ENCODE measurements around the gene CHD5.
A peak's percentile ranks its signal among the peaks of the same experiment; 100 is the strongest.
"Not testable (repeated sequence)": the region's sequence is repeated elsewhere in the genome, so short reads cannot be mapped to it uniquely, and the experiment has no call there.

Gene CHD5

DNA sequence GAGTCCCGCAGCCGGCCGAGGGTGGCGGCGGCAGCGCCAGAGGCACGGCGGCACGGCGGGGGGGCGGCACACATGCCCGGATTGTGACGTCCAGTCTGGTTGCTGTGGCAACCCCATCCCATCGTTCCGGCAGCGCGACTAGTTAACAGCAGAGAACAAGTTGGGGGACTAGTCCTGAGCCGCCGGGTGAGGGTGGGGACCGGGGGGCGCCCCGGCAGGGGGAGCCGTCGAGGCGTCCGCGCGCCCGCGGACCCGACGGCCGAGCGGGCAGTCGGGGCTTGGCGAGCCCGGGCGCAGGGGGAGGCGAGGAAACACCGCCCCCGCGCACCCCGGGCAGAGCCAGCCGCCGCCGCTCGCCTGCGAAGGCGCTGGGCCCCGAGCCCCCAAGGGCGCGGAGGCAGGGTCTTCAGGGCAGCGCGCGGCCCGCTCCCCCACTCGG, at the start of gene CHD5:
CHD5 (minus strand) TSS at position 54 of the 439 bp plus-strand sequence. CDS start 298 bp downstream, outside the sequence.
- DNase-seq: no peak

GRCh38 chr1:6225651-6226050, 45.5 kb upstream of the CHD5 start:
- DNase-seq: no peak

GRCh38 chr1:6224718-6225117, 44.6 kb upstream of the CHD5 start:
- no peak for DNase-seq

DNA sequence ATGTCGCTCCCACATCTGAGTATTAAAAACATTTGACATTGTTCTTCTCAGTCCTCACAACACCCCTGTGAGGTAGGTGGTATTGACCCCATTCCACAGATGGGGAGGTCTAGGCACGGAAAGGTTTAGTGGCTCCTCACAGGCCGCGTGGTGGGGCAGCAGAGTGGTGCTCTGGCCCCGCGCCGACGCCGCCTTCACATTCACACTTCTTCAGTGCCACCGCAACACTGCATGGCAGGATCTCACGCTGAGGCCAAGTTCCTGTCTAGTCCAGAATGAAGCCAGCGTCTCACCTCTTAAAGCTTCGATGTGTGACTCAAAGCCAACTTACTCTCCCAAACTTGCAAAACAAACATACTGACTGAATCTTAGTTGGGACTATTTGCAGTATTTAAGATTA, 43.5 kb upstream of the CHD5 start:
- no peak for DNase-seq

- DNase-seq: no peak
These were observed 42.5 kb upstream of the CHD5 start for GRCh38 chr1:6222636-6223035.

- DNase-seq: no peak
These were observed 41.2 kb upstream of the CHD5 start for GRCh38 chr1:6221210-6221784.

- DNase-seq: no peak
These were observed 40.1 kb upstream of the CHD5 start for GRCh38 chr1:6220236-6220635.

DNA sequence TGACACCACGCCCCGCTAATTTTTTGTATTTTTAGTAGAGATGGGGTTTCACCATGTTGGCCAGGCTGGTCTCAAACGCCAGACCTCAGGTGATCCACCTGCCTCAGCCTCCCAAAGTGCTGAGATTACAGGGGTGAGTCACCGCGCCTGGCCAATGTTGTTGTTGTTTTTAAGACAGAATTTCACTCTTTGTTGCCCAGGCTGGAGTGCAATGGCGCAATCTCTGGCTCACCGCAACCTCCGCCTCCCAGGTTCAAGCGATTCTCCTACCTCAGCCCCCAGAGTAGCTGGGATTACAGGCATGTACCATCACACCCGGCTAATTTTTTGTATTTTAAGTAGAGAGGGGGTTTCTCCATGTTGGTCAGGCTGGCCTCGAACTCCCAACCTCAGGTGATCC, 39.5 kb upstream of the CHD5 start:
- not testable (repeated sequence) for DNase-seq

DNA sequence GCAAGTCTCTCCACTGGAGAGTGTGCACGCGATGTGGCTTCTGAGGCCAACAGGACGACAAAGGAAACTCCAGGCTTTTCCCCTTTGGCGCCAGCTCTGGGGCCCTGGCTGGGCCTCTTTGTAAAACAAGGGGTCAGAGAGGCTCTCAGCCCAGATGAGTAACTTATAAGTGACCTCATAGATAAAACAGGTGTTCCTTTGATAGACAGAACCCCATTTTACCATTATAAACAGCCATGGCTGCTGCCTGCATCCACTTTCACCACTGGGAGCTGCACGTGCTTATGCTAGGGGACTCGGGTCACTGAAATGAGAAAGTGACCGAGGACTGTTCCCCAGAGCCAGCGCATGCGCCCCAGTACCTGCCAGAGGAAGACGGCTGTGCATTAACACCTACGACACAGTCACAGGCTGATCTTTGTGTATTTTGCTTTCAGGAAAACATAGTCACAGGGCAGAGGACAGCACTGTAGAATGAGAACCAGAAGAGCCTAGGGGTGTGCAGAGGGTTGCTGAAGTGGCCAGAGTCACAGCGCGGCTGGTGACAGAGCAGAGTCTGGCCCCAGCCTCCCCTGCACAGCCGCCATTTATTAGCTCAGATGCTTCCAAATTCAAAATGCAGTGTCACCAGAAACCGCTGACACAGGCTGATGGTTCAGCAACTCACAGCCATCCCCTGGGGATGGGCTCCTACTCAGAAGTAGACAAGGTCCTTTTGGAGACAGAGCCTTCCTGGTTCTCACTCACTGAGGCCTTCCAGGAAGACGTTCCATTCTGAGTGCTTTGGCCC, 38.4 kb upstream of the CHD5 start:
- DNase-seq: no peak

DNA sequence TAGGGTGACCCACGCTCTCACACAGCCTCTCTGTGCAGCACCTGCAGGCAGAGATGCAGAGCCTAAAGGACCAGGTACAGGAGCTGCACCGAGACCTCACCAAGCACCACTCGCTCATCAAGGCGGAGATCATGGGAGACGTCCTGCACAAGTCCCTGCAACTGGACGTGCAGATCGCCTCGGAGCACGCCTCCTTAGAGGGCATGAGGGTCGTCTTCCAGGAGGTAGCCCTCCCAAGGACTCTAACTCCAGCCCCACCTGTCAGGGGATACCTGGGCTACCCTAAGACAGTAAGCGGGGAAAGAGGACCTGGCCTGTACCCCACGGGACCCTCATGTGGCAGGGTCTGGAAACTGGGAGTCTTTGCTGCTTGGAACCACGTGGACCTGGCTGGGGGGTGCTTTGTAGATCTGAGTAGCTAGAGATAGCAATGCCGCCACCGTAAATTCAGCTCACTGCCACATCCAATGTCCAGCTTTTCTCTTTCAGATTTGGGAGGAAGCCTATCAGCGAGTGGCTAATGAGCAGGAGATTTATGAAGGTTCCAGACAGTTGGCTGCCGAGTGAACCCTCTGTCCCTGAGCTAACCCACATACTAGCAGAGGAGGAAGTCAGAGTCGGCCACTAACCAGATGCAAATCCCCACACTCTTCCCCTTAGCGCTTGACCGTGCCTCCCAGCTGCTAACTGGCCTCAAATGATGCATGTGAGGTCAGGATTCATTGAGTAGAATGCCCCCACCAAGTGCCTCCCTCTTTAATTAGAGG, 32.3 kb upstream of the CHD5 start:
- no peak for DNase-seq

DNA sequence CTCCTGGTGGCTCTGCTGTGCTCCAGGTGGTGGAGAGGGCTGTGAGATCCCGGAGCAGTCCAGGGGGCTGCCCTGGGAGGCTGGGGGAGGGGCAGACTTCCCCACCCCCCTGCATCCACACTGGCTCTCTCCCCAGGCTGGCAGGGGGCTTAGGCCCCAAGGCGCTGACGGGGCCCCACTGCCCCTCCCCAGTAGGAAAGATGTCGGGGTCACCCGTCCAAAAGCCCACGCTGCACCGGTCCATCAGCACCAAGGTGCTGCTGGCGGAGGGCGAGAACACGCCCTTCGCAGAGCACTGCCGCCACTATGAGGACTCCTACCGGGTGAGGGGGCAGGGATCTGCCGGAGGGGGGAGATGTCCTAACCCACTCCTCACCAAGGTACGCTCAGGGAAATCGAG, 31.6 kb upstream of the CHD5 start:
- DNase-seq: no peak

GRCh38 chr1:6210591-6211355, 30.7 kb upstream of the CHD5 start:
- DNase-seq: no peak

DNA sequence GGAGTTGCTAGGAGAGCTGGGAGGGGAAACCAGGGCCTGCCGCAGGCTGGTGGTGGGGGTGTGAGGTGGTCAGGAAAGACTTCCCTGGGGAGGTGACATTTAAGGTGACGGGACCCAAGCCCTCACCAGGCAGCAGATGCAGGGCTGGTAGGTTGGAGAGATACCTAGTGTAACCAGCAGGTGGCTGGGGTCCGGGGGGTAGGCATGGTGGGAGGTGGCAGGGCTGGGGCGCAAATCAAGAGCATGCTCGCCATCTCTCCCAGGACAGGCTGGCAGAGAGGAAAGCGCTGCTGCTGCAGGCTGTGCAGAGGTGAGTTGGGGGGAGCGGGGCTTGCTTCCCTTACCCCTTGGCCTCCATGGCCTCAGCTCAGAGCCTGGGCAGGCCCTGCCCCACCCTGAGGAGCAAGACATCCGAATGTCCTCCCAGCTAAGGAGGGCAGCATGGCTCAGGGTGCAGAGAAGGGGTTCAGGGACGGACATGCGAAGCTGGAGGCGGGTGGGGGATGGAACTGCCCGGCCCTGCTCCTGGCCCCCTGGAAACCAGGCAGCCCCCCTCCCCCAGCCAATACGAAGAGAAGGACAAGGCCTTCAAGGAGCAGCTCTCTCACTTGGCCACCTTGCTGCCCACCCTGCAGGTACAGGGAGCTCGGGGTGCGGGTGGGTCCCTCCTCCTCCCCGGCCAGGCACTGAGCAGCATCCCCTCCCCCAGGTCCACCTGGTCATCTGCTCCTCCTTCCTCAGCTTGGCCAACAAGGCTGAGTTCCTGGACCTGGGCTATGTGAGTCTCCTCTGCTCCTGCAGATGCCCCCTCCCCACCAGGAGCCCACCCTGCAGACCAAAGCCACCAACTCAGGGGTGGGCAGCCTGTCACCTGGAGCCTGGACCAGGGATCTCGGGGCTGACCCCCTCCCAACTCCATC, 29.8 kb upstream of the CHD5 start:
- no peak for DNase-seq

DNA sequence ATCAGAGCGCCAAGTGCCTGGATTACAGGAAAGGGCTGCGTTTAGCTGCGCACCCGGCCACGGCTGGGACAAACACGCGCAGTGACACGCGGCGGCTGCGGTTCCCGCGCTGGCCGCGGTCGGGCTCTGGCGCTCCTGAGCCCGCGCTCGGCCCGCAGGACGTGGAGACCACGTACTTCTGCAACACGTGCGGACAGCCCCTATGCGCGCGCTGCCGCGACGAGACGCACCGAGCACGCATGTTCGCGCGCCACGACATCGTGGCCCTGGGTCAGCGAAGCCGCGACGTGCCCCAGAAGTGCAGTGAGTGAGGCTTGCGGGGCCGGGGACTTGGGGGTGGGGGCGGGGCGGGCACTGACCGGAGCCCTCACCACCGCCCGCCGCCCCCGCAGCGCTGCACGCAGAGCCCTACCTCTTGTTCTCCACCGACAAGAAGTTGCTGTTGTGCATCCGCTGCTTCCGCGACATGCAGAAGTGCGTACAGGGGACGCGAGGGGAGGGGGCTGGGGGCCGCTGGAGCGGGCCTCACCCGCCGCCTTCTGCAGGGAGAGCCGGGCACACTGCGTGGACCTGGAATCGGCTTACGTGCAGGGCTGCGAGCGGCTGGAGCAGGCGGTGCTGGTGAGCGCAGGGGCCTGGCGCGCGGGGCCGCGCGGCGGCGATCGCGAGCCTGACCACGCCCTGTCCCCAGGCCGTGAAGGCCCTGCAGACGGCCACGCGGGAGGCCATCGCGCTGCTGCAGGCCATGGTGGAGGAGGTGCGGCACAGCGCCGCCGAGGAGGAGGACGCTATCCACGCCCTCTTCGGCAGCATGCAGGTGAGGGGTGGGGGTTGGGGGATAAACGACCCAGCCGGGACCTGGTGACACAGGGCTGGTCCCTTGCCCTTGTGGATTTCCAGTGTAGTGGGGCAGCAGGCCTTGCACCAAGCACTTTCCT, 28.9 kb upstream of the CHD5 start:
- no peak for DNase-seq

GRCh38 chr1:6207921-6208320, 27.8 kb upstream of the CHD5 start:
- no peak for DNase-seq

DNA sequence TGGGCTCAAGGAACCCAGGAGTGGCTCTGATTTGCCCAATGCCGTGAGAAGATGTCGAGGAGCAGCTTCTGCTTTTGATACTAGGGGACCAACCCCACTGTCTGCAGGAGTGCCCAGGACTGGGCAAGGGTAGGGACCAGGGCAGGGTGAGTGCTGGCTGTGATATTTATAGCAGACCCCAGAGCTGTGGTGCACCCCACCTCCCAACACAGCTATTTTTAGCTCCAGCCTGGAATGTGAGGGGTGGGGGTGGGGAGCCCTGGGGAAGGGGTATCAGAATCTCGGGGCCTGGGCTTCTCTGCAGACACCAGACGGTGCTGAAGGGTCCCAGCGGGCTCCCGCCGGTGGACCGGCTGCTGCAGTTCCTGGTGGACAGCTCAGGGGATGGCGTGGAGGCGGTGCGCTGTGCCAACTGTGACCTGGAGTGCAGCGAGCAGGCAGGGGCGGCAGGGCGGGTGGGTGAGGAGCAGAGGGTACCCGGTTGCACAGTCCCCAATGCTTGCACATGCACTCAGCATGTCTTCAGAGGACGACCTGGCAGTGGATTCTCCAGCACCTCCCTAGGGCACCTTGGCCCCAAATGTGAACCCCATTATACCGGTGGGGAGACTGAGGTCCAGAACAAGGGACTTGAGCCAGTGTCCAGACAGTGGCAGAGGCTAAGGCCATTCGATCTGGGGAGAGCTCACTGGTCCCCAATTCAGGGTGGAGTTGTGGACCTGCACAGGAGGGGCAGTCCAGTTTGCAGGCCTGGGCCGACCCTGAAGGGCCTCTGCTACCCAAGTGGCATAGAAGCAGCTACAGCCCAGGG, 27.2 kb upstream of the CHD5 start:
- DNase-seq: no peak

DNA sequence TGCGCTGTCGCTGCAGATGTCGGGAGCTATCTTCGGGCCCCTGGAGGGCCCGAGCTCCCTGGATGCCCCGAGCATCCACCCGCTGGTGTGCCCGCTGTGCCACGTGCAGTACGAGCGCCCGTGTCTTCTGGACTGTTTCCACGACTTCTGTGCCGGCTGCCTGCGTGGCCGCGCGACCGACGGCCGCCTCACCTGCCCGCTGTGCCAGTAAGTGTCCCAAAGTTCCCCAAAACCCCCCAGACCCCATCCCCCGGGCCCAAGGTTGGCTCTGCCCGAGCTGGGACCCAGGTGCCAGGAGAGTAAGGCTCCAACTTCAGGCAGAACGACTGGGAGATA, 26.4 kb upstream of the CHD5 start:
- no peak for DNase-seq

DNA sequence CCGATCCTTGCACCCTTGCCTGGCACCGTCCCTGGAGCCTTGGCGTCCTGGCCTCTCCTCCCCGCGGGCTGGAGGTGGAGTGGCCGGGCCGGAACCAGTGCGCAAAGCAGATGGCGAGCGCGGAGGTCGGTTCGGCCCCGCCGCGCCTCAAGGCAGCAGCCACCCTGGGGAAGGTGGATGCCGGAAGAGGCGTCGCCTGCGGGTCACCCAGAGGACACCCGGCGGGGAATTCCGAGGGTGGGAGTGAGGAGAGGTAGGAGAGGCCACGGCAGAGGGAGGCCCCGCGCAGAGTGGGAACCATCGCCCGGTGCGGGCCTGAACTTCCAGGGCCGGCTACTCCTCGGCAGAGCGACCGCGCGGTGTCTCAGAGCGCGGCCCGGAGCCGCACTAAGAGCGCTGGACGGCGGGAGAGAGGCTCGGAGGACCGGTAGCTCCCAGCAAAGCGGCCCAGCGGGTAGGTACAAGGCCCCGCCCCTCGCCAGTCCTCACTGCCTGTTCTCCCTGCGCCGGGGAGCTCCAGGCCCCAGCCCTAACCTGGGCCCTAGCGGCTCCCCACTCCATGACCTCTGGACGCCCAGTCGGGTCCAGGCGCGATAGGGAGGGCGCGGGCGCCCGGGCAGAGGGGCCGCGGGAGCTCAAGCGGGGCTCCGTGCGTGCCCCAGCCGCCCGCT, 25.9 kb upstream of the CHD5 start, which contains the start of gene RNF207:
RNF207 (plus strand) TSS at position 271 of the 671 bp plus-strand sequence. CDS start 417 bp downstream, outside the sequence.
- DNase-seq: peak; percentile 83

DNA sequence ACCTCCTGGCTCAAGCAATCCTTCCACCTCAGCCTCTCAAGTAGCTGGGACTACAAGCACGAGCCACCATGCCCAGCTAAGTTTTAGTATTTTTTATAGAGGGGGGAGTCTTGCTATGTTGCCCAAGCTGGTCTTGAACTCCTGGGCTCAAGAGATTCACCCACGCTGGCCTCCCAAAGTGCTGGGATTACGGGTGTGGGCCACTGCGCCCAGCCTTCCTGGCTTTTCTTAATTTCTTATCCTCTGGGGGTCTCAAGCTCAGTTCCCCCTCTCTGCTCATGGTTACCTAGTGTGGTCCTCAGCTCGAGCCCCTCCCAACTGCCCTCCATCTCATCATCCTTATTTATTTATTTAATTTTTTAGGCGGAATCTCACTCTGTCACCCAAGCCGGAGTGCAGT, 22.1 kb upstream of the CHD5 start:
- no peak for DNase-seq
